ENCODE results near the gene MOCOS. TPM values are rescaled to one million over a fixed set of nuclear protein-coding genes. Genes with fewer than 3 reads are reported as not detected.

The MOCOS gene
- total RNA-seq, 2 donors from 2014 or later = 2.0 to 2.8 TPM

DNA sequence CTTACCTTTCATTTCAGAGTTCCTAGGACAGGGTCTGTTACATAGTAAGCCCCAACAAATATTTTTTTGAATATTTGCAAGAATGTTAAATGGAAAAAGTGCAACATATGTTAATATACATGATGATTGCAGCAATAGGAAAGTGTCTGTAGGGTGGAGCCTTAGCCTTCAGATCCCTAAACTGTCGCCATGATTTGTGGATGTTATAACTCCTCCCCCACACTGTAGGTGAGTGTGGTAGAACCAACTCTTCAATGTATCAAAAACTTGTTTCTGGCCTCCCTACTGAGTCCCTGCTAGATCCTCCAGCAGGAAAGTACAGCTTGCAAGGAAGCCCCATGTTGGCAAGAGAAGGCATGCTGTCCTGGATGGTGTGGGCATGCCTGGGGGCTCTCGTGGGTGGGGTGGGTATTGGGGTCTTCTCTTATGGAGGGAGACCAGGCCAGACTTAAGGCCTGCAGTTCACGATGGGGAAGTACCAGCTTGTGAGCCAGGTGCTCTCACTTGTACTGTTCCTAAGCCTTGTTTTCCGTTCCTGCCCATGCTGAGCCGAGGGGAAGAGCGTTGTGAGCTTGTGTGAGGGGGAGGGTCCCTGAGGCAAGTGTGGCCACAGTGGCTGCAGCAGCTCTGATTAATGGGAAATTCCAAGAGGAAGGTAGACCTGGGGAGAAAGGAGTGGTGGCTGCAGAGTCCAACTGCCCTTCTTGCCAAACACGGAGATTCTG is 121.6 kb downstream of the MOCOS start:
- TF ChIP-seq, protein P1, sequence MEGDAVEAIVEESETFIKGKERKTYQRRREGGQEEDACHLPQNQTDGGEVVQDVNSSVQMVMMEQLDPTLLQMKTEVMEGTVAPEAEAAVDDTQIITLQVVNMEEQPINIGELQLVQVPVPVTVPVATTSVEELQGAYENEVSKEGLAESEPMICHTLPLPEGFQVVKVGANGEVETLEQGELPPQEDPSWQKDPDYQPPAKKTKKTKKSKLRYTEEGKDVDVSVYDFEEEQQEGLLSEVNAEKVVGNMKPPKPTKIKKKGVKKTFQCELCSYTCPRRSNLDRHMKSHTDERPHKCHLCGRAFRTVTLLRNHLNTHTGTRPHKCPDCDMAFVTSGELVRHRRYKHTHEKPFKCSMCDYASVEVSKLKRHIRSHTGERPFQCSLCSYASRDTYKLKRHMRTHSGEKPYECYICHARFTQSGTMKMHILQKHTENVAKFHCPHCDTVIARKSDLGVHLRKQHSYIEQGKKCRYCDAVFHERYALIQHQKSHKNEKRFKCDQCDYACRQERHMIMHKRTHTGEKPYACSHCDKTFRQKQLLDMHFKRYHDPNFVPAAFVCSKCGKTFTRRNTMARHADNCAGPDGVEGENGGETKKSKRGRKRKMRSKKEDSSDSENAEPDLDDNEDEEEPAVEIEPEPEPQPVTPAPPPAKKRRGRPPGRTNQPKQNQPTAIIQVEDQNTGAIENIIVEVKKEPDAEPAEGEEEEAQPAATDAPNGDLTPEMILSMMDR (IDR thresholded peaks at IDR 0.05) = no peak
- no peaks in the 10 kb centered on the region for H3K36me3 ChIP-seq
- no peak for ATAC-seq (ENCODE audit: insufficient number of reproducible peaks, low FRiP score, low read depth)
- DNase-seq (ENCODE audit: low spot score) = no peak
- no peaks in the 10 kb centered on the region for H3K9me3 ChIP-seq
- H3K4me1 ChIP-seq (ENCODE audit: control insufficient read depth in 1 of 2, low read depth in 2 of 2) = peaks cover 0 to 4% of the 10 kb centered on the region in 2 donors
- H3K27me3 ChIP-seq (replicated peaks; ENCODE audit: insufficient read depth) = no peaks in the 10 kb centered on the region
- no peak overlapping the region for H3K27ac ChIP-seq
- no peak overlapping the region for H3K4me3 ChIP-seq

DNA sequence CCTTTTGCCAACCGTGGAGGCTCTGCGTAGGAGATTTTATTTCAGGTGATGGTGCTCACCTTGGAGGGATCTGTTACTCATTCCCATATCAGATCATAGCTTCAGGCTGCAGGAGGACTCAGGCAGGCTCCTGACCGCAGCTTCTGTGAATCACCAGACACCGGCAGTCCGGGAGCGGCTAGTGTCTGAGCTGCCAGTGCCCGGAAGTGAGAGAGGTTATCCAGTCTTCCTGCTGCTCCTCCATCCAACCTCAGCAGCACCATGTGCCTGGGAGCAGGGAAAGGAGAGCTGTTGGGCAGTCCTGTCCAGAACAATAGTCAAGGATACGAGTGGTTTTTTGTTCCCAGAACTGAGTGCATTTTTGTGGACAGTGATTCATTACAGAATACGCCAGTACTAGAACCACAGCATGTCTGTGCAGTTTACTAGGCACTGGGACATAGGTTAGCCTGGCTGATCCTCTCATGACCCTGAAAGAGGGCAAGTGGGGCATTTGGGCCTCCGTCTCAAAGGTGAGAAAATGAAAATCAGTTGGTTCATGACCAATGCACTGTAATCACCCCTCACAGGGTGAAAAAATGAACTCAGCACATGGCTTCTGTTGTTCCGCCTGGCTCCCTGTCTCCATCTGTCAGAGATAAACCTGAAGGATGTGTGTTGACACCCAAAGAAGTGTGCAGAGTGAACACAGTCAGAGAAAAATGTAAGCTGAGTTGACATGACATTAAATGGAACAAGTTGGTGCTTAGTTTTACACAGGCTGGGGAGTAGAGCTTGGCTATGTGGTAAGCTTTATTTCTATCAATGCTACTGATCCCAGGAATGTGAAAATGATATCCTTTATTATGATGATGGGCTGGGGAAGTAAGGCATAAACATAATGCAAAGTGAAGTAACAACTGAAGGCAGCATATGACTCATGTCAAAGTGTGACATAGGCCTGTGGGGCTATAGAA is 122.4 kb downstream of the MOCOS start:
- Histone ChIP-seq H3K9me3 (no peaks in the 10 kb centered on the region), H3K36me3 (no peaks in the 10 kb centered on the region), H3K27ac (no peak overlapping the region), H3K27me3 (replicated peaks; ENCODE audit: insufficient read depth) (no peaks in the 10 kb centered on the region), H3K4me3 (no peak overlapping the region), H3K4me1 (ENCODE audit: control insufficient read depth in 1 of 2, low read depth in 2 of 2) (peaks cover 0 to 4% of the 10 kb centered on the region in 2 donors)
- ATAC-seq (ENCODE audit: insufficient number of reproducible peaks, low FRiP score, low read depth) (peak; percentile 46), DNase-seq (ENCODE audit: low spot score) (no peak)
- TF ChIP-seq, protein P1 (IDR thresholded peaks at IDR 0.05) = no peak

DNA sequence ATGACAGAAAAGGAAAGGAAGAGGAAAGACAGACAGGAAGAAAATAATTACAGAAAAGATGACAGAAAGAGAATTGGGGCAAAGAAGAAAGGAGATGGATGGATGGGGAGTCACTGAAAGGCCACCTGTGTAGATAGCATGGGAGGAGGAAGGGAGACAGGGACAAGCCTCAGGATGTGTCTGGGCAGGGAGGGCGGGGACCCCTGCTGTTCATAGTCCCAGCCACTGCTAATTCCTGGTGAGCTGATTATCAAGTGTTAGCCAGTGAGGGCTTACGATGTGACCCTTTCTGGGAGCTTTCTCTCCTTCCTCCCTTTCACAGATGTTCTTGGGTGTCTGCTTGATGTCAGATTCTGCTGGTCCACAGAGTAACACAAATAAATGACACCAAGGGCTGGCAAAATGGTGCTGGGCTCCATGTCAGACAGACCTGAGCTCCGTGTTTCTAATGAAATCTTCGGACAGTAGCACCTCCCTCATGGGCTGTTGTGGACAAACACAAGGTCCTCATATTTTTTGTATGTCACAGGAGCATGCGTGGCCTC is 123.8 kb downstream of the MOCOS start:
- DNase-seq (ENCODE audit: low spot score) = no peak
- peaks cover 0 to 4% of the 10 kb centered on the region in 2 donors for H3K4me1 ChIP-seq (ENCODE audit: control insufficient read depth in 1 of 2, low read depth in 2 of 2)
- no peak overlapping the region for H3K4me3 ChIP-seq
- H3K27ac ChIP-seq = no peak overlapping the region
- ATAC-seq (ENCODE audit: insufficient number of reproducible peaks, low FRiP score, low read depth) = no peak
- no peaks in the 10 kb centered on the region for H3K9me3 ChIP-seq
- TF ChIP-seq, protein P1 (IDR thresholded peaks at IDR 0.05) = no peak
- H3K36me3 ChIP-seq = no peaks in the 10 kb centered on the region
- H3K27me3 ChIP-seq (replicated peaks; ENCODE audit: insufficient read depth) = no peaks in the 10 kb centered on the region

DNA sequence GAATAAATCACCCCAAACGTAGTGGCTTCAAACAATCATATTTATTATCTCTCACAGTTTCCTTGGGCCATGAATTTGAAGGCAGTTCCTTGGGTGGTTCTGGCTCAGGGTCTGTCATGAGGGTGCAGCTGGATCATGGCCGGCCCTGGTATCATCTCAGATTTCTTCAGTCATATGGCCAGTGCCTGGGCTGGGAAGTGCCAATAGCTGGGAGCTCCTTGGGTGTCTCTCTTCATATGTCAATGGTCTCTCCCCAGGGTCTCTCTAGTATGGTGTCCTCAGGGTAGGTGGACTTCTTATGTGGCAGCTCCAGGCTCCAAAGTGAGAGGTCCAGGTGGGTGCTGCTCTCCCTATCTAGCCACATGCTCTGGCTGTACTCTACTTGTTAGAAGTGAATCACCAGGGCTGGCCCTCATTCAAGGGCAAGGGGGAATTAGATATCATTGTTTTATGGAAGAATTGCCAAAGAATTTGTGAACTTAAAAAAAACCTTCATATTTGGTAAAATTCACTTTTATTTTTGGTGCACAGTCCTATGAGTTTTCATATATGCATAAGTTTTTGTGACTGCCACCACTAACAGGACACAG is 125.6 kb downstream of the MOCOS start:
- Histone ChIP-seq H3K27ac (no peak overlapping the region), H3K4me3 (no peak overlapping the region), H3K27me3 (replicated peaks; ENCODE audit: insufficient read depth) (no peaks in the 10 kb centered on the region), H3K4me1 (ENCODE audit: control insufficient read depth in 1 of 2, low read depth in 2 of 2) (peaks cover 0 to 4% of the 10 kb centered on the region in 2 donors), H3K9me3 (no peaks in the 10 kb centered on the region), H3K36me3 (no peaks in the 10 kb centered on the region)
- no peak for DNase-seq (ENCODE audit: low spot score)
- TF ChIP-seq, protein P1 (IDR thresholded peaks at IDR 0.05) = no peak
- no peak for ATAC-seq (ENCODE audit: insufficient number of reproducible peaks, low FRiP score, low read depth)

All from thoracic aorta (tissue), 2 donors.